Measurements from ENCODE around the gene CCDC201. TPM values are rescaled to one million over a fixed set of nuclear protein-coding genes. Genes with fewer than 3 reads are reported as not detected.
"Not testable (repeated sequence)": the region's sequence is repeated elsewhere in the genome, so short reads cannot be mapped to it uniquely, and the experiment has no call there.

CCDC201 gene
- total and polyA plus RNA-seq, 5 experiments from 2014 or later: not detected

- H3K4me1 Mint-ChIP-seq, H3K27me3 Mint-ChIP-seq, POLR2A ChIA-PET, ATAC-seq, H3K36me3 Mint-ChIP-seq, DNase-seq, H3K27ac Mint-ChIP-seq, H3K4me3 Mint-ChIP-seq, H3K9me3 Mint-ChIP-seq: not testable (repeated sequence)
These were observed 54.1 kb downstream of the CCDC201 start for GRCh38 chr7:45818763-45819162.

DNA sequence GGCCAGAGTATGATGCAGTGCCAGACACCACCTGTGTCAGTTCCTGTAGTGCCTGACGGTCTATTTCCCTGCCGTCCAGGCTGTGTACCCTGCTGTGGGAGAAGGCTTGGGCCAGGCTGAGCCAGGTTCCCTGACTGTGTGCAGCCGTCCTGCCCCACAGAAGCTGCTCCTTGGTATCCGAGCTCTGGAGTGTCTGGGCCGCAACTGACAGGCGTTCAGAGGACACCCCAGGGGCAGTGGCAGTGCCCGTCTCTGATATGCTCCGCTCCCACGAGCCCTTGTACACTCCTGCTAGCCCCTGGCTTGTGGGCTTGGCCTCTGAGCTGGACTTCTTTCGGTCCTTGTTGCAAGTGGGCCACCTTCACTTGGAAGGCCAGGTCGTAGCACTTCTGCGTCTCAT lies 55.0 kb downstream of the CCDC201 start:
- H3K27ac Mint-ChIP-seq, DNase-seq, H3K4me1 Mint-ChIP-seq, H3K4me3 Mint-ChIP-seq, H3K36me3 Mint-ChIP-seq, ATAC-seq, POLR2A ChIA-PET, H3K9me3 Mint-ChIP-seq, H3K27me3 Mint-ChIP-seq: not testable (repeated sequence)

- DNase-seq, H3K36me3 Mint-ChIP-seq, H3K4me3 Mint-ChIP-seq, ATAC-seq, POLR2A ChIA-PET, H3K9me3 Mint-ChIP-seq, H3K27me3 Mint-ChIP-seq, H3K27ac Mint-ChIP-seq, H3K4me1 Mint-ChIP-seq: not testable (repeated sequence)
These were observed 55.9 kb downstream of the CCDC201 start for GRCh38 chr7:45817016-45817415.

- H3K4me3 Mint-ChIP-seq, H3K36me3 Mint-ChIP-seq, H3K4me1 Mint-ChIP-seq, ATAC-seq, POLR2A ChIA-PET, H3K27me3 Mint-ChIP-seq, H3K9me3 Mint-ChIP-seq, DNase-seq, H3K27ac Mint-ChIP-seq: not testable (repeated sequence)
These were observed 58.4 kb downstream of the CCDC201 start for GRCh38 chr7:45814216-45815118.

- H3K27me3 Mint-ChIP-seq, H3K27ac Mint-ChIP-seq, H3K9me3 Mint-ChIP-seq, H3K4me3 Mint-ChIP-seq, DNase-seq, H3K36me3 Mint-ChIP-seq, H3K4me1 Mint-ChIP-seq, ATAC-seq, POLR2A ChIA-PET: not testable (repeated sequence)
These were observed 59.1 kb downstream of the CCDC201 start for GRCh38 chr7:45813771-45814170.

DNA sequence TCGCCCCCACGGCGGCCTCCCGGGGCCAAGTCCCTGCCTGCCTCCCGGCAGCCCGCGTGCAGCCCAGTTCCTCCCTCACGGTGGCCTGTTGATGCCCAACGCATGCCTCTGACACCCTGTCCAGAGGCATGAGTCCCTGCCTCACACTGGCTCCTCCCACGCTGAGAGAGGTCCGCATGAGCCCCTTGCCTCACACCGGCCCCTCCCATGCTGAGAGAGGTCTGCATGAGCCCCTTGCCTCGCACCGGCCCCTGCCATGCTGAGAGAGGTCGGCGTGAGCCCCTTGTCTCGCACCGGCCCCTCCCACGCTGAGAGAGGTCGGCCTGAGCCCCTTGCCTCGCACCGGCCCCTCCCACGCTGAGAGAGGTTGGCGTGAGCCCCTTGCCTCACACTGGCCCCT lies 59.9 kb downstream of the CCDC201 start:
- H3K4me1 Mint-ChIP-seq: peaks cover 0 to 2% (median 0%) of the 10 kb centered on the region in 4 donors
- ATAC-seq: no peak
- no peak for DNase-seq
- no peaks in the 10 kb centered on the region for H3K9me3 Mint-ChIP-seq
- no peaks in the 10 kb centered on the region for H3K36me3 Mint-ChIP-seq
- no peaks in the 10 kb centered on the region for H3K27me3 Mint-ChIP-seq
- POLR2A ChIA-PET: no interaction called here
- H3K4me3 Mint-ChIP-seq: no peak overlapping the region
- H3K27ac Mint-ChIP-seq: no peak overlapping the region

DNA sequence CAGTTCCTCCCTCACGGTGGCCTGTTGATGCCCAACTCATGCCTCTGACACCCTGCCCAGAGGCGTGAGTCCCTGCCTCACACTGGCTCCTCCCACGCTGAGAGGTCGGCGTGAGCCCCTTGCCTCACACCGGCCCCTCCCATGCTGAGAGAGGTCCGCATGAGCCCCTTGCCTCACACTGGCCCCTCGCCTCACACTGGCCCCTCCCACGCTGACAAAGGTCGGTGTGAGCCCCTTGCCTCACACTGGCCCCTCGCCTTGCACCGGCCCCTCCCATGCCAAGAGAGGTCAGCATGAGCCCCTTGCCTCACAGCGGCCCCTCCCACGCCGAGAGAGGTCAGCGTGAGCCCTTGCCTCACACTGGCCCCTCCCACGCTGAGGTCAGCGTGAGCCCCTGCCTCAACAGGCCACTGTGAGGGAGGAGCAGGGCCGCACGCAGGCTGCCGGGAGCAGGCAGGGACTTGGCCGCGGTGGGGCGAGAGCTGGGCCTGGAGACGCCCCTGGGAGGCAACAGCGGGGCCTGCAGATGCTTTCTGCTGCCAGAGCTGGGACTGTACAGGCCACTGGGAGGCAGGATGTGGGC lies 61.1 kb downstream of the CCDC201 start:
- H3K4me3 Mint-ChIP-seq, H3K27me3 Mint-ChIP-seq, H3K27ac Mint-ChIP-seq, DNase-seq, H3K9me3 Mint-ChIP-seq, H3K4me1 Mint-ChIP-seq, POLR2A ChIA-PET, H3K36me3 Mint-ChIP-seq, ATAC-seq: not testable (repeated sequence)

GRCh38 chr7:45810451-45811005 lies 62.4 kb downstream of the CCDC201 start:
- DNase-seq, H3K36me3 Mint-ChIP-seq, H3K9me3 Mint-ChIP-seq, H3K27ac Mint-ChIP-seq, H3K4me1 Mint-ChIP-seq, ATAC-seq, H3K27me3 Mint-ChIP-seq, H3K4me3 Mint-ChIP-seq, POLR2A ChIA-PET: not testable (repeated sequence)

Other genes with a start within 250 kb of the CCDC201 start
- gene IGFBP1, start 15.4 kb upstream of the CCDC201 start, total RNA-seq: not detected
- not detected for gene IGFBP1, start 15.4 kb upstream of the CCDC201 start, polyA plus RNA-seq
- gene IGFBP3, start 48.2 kb upstream of the CCDC201 start, total RNA-seq: 10 to 100 TPM; 10.4 to 11.5 TPM
- gene IGFBP3, start 48.2 kb upstream of the CCDC201 start, polyA plus RNA-seq: 10 to 100 TPM in 1 of 3 donors, 1 to 10 TPM in 2; 2.1 to 13.7 (median 2.4) TPM